B cell (primary cell): ENCODE results near the gene ERGIC1. TPM values are rescaled to one million over a fixed set of nuclear protein-coding genes. Genes with fewer than 3 reads are reported as not detected.
"Not testable (repeated sequence)": the region's sequence is repeated elsewhere in the genome, so short reads cannot be mapped to it uniquely, and the experiment has no call there.

Source experiments
- ATAC-seq: fragments of 200-7000 bp; cut with Tn5 transposase; one replicate; pipeline ENCODE4 v1.10.0; 2021; ENCODE audit warnings: low read depth, mild to moderate bottlenecking, moderate number of reproducible peaks, moderate library complexity
- CTCF ChIA-PET: fragments of 350-600 bp; sonication (Branson Sonifier 250); formaldehyde crosslinking; loops from one replicate; lab custom pipeline; 2021; ENCODE audit warnings: antibody characterized with exemption, inconsistent platforms; lab: Charles Lee
- POLR2A ChIA-PET: fragments of 350-600 bp; sonication (Branson Sonifier 250); formaldehyde crosslinking; loops from one replicate; lab custom pipeline; 2021; ENCODE audit warnings: antibody characterized with exemption; lab: Charles Lee
- DNase-seq: peaks from one replicate; pipeline ENCODE4 v3.0.0; 2013
- H2AFZ ChIP-seq: 2 replicates; pipeline ENCODE4 v1.6.1; 2012; ENCODE audit warnings: mild to moderate bottlenecking, low read depth, low read length; ENCODE audit not compliant: insufficient read depth, poor library complexity, severe bottlenecking
- H3K27ac ChIP-seq, 2 donors: 1 replicate in 1 of 2; 2 replicates in 1 of 2; pipeline ENCODE4 v1.5.1; 2012 to 2013; ENCODE audit warnings: low read length in 2 of 2, mild to moderate bottlenecking in 2 of 2, moderate library complexity in 1 of 2
- H3K27me3 ChIP-seq, 4 experiments: fragments of 200-600 bp in 1 of 4; sonication (generic) in 1 of 4; replicated peaks in 1 of 4; 1 replicate in 2 of 4; 2 replicates in 2 of 4; pipeline versions ENCODE4 v1.6.1 to v1.7.0; 2013 to 2016; ENCODE audit warnings: low read length in 3 of 4, mild to moderate bottlenecking in 2 of 4, mixed read lengths in 1 of 4, moderate library complexity in 1 of 4; ENCODE audit not compliant: insufficient read depth in 4 of 4, control insufficient read depth in 3 of 4; ENCODE audit errors: control extremely low read depth in 1 of 4
- H3K36me3 ChIP-seq, 2 experiments: replicated peaks in 1 of 2; 1 replicate in 1 of 2; 2 replicates in 1 of 2; pipeline versions ENCODE4 v1.6.1 to v1.7.1; 2013; ENCODE audit warnings: low read length in 1 of 2; ENCODE audit not compliant: insufficient read depth in 2 of 2, control insufficient read depth in 1 of 2; ENCODE audit errors: control extremely low read depth in 1 of 2, extremely low read depth in 1 of 2
- H3K4me1 ChIP-seq, 2 donors: fragments of 200-600 bp in 1 of 2; sonication (generic) in 1 of 2; 1 replicate in 1 of 2; 2 replicates in 1 of 2; pipeline versions ENCODE4 v1.5.1 to v1.6.1; 2013 to 2017; ENCODE audit warnings: low read length in 2 of 2; ENCODE audit not compliant: control insufficient read depth in 2 of 2, insufficient read depth in 2 of 2
- H3K4me2 ChIP-seq: replicated peaks from 2 replicates; pipeline ENCODE3; 2012; ENCODE audit warnings: mild to moderate bottlenecking, low read depth, low read length; ENCODE audit not compliant: poor library complexity, severe bottlenecking
- H3K4me3 ChIP-seq, 5 experiments: fragments of 200-600 bp in 1 of 5; sonication (generic) in 1 of 5; 1 replicate in 3 of 5; 2 replicates in 2 of 5; pipeline versions ENCODE4 v1.5.1 to v1.7.0; 2011 to 2016; ENCODE audit warnings: low read length in 4 of 5, mild to moderate bottlenecking in 4 of 5, low read depth in 2 of 5, control low read depth in 1 of 5, moderate library complexity in 1 of 5; ENCODE audit not compliant: insufficient read depth in 1 of 5; ENCODE audit errors: control extremely low read depth in 1 of 5, extremely low read depth in 1 of 5
- H3K79me2 ChIP-seq: fragments of 200-600 bp; sonication (generic); one replicate; pipeline ENCODE4 v1.6.0; 2016; ENCODE audit warnings: low read length; ENCODE audit not compliant: control insufficient read depth, insufficient read depth
- H3K9ac ChIP-seq: fragments of 200-600 bp; sonication (generic); 2 replicates; pipeline ENCODE4 v1.6.1; 2017; ENCODE audit warnings: mild to moderate bottlenecking, low read length, moderate library complexity
- H3K9me3 ChIP-seq, 3 donors: one replicate each; pipeline versions ENCODE4 v1.6.1 to v1.7.1; 2013; ENCODE audit warnings: low read length in 2 of 3; ENCODE audit not compliant: control insufficient read depth in 2 of 3, insufficient read depth in 1 of 3; ENCODE audit errors: control extremely low read depth in 1 of 3
- H4K20me1 ChIP-seq: 2 replicates; pipeline ENCODE4 v1.6.0; 2012; ENCODE audit warnings: mild to moderate bottlenecking, low read length; ENCODE audit not compliant: insufficient read depth, control insufficient read depth, poor library complexity, severe bottlenecking
- H3K27ac Mint-ChIP-seq: one replicate; pipeline ENCODE4 v1.8.0; 2021; ENCODE audit warnings: mixed read lengths
- H3K27me3 Mint-ChIP-seq: one replicate; pipeline ENCODE4 v1.8.0; 2021; ENCODE audit warnings: mixed read lengths
- H3K4me1 Mint-ChIP-seq: one replicate; pipeline ENCODE4 v1.8.0; 2021; ENCODE audit warnings: mixed read lengths
- H3K4me3 Mint-ChIP-seq: one replicate; pipeline ENCODE4 v1.8.0; 2021; ENCODE audit warnings: mixed read lengths
- H3K9me3 Mint-ChIP-seq: one replicate; pipeline ENCODE4 v1.8.0; 2022; ENCODE audit warnings: mixed read lengths; ENCODE audit not compliant: insufficient read depth
- EZH2 ChIP-seq: IDR thresholded peaks from 2 replicates; pipeline ENCODE4 v1.6.1; 2012; ENCODE audit warnings: borderline replicate concordance, low read depth, mild to moderate bottlenecking, moderate library complexity, low read length; ENCODE audit not compliant: insufficient read depth, poor library complexity, severe bottlenecking
- WGBS: methylation state at CpG from one replicate; pipeline ENCODE4 v1.1.5; 2013; ENCODE audit warnings: missing lambda C conversion rate; ENCODE audit not compliant: insufficient coverage; 5-methylcytosine and 5-hydroxymethylcytosine counted together
- intact Hi-C: fragments of 100-400 bp; cut with micrococcal nuclease; formaldehyde crosslinking; loops from one replicate; pipeline ENCODE4 v1.10.0; 2022
- polyA plus RNA-seq: library from polyadenylated mRNA; depleted of rRNA; stranded (reverse); fragments of >200 nt; gene quantifications from 2 replicates; pipeline ENCODE4 v1.2.3, GENCODE V29; 2012
- total RNA-seq, 2 donors: library from RNA; stranded (reverse); fragments of 120-200 nt in 1 of 2; gene quantifications; 1 replicate in 1 of 2; 2 replicates in 1 of 2; pipeline versions ENCODE4 v1.2.3 to v1.2.4, GENCODE V29; 2013 to 2022
- TF ChIP-seq, protein P1 (sequence below): fragments of 200-600 bp; IDR thresholded peaks from one replicate; pipeline ENCODE4 v1.8.0; 2022; ENCODE audit warnings: antibody characterized with exemption, mild to moderate bottlenecking

Gene ERGIC1
- total and polyA plus RNA-seq, 2 donors (not counting 1 experiment from before 2014, with no cell fraction given), result 86.3 to 140 TPM

DNA sequence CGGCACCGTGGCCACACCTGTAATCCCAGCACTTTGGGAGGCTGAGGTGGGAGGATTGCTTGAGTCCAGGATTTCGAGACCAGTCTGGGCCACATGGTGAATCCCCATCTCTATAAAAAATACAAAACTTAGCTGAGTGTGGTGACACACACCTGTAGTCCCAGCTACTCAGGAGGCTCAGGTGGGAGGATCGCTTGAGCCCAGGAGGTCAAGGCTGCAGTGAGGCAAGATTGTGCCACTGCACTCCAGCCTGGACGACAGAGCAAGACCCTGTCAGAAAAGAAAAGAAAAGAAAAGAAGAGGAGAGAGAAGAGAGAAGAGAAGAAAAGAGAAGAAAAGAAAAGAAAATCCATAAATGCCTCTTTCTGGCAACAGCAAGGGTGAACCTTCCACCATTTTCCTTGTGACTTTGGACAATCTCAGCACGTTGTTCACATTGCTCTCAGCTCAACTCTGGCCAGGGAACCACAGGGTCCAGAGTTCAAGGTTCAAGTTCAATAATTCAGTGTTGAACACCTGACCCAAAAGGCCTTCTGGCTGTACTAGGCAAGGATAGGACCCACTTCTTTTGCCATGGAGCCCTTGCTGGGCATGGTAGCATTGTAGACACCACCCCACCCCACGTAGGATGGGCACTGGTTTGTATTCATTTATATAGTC is 48.5 kb upstream of the ERGIC1 start:
- no peak for DNase-seq
- H3K4me3 Mint-ChIP-seq, result no peak overlapping the region
- POLR2A ChIA-PET, result no interaction called here
- H3K79me2 ChIP-seq, result no peaks in the 10 kb centered on the region
- no peak for TF ChIP-seq EZH2
- TF ChIP-seq, protein P1, sequence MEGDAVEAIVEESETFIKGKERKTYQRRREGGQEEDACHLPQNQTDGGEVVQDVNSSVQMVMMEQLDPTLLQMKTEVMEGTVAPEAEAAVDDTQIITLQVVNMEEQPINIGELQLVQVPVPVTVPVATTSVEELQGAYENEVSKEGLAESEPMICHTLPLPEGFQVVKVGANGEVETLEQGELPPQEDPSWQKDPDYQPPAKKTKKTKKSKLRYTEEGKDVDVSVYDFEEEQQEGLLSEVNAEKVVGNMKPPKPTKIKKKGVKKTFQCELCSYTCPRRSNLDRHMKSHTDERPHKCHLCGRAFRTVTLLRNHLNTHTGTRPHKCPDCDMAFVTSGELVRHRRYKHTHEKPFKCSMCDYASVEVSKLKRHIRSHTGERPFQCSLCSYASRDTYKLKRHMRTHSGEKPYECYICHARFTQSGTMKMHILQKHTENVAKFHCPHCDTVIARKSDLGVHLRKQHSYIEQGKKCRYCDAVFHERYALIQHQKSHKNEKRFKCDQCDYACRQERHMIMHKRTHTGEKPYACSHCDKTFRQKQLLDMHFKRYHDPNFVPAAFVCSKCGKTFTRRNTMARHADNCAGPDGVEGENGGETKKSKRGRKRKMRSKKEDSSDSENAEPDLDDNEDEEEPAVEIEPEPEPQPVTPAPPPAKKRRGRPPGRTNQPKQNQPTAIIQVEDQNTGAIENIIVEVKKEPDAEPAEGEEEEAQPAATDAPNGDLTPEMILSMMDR, result no peak
- H3K4me3 ChIP-seq, result no peak overlapping the region
- no peaks in the 10 kb centered on the region for H3K9me3 Mint-ChIP-seq
- H3K27me3 ChIP-seq, result no peaks in the 10 kb centered on the region
- H3K27ac Mint-ChIP-seq, result no peak overlapping the region
- H3K4me1 ChIP-seq, result peaks cover 0 to 4% of the 10 kb centered on the region in 2 donors
- no peak overlapping the region for H2AFZ ChIP-seq
- H4K20me1 ChIP-seq, result no peaks in the 10 kb centered on the region
- intact Hi-C loops, result no loop called here
- no peak for ATAC-seq
- H3K9me3 ChIP-seq, result no peaks in the 10 kb centered on the region
- no peak overlapping the region for H3K27ac ChIP-seq
- H3K4me2 ChIP-seq, result no peak overlapping the region
- H3K27me3 Mint-ChIP-seq, result no peaks in the 10 kb centered on the region
- H3K36me3 ChIP-seq, result no peaks in the 10 kb centered on the region
- CTCF ChIA-PET, result interaction anchor here (1.0 kb wide), 1 partner anchor 8 kb away, joined by 3 read pairs; no protein-coding TSS in a partner anchor
- H3K4me1 Mint-ChIP-seq, result peaks cover 3% of the 10 kb centered on the region
- WGBS, result 96% methylated on average over 3 of the region's 7 CpGs
- no peak overlapping the region for H3K9ac ChIP-seq

DNA sequence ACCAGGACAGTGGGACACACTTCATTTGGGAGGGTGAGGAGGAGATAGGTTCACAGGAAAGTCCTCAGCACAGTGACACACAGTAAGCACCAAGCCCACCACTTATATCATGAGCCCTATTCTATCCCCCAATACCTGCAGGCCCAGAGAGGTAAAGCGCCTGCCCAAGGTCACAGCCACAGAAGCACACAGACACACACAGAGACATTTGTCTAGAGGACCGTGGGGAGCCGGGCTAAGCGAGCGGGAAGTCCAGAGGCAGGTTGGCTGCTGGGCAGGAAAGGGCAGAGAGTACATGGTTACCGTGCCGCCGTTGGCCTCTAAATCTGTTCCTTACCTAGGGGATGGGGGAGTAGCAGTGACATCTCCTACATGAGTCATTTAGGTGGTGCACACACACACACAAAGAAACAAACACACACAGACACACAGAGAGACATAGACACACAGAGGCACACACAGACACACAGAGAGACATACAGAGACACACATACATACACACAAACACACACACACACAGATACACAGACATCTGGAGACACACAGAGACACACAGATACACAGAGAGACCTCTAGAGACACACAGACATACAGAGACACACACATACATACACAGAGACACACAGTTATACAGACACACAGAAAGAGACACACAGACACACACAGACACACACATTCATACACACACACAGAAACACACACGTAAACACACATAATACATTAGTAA is 47.2 kb upstream of the ERGIC1 start:
- Histone ChIP-seq H3K4me1 (peaks cover 0 to 4% of the 10 kb centered on the region in 2 donors), H3K27me3 (no peaks in the 10 kb centered on the region), H4K20me1 (no peaks in the 10 kb centered on the region), H3K9me3 (no peaks in the 10 kb centered on the region), H3K27ac (no peak overlapping the region), H3K9ac (no peak overlapping the region), H2AFZ (no peak overlapping the region), H3K79me2 (no peaks in the 10 kb centered on the region), H3K4me3 (no peak overlapping the region), H3K4me2 (no peak overlapping the region), H3K36me3 (no peaks in the 10 kb centered on the region)
- H3K4me3 Mint-ChIP-seq, result no peak overlapping the region
- intact Hi-C loops, result no loop called here
- no peak overlapping the region for H3K27ac Mint-ChIP-seq
- TF ChIP-seq EZH2, result no peak
- TF ChIP-seq, protein P1, result no peak
- H3K27me3 Mint-ChIP-seq, result no peaks in the 10 kb centered on the region
- H3K9me3 Mint-ChIP-seq, result no peaks in the 10 kb centered on the region
- 100% methylated on average over 5 of the region's 9 CpGs for WGBS
- ChIA-PET POLR2A (no interaction called here), CTCF (no interaction called here)
- ATAC-seq (no peak), DNase-seq (no peak)
- peaks cover 3% of the 10 kb centered on the region for H3K4me1 Mint-ChIP-seq

DNA sequence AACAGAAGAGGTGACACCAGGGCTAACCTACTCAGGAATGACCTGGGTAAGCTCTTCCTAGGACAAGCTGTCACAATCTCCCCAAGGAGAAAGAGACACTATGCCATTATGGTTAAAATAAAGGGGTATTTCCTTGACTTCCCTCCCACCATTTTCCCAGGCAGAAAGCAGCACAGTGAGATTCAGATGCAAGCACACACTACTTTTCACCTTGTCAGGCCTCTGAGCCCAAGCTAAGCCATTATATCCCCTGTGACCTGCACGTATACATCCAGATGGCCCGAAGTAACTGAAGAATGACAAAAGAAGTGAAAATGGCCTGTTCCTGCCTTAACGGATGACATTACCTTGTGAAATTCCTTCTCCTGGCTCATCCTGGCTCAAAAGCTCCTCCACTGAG is 46.5 kb upstream of the ERGIC1 start:
- H3K4me1 ChIP-seq, H3K36me3 ChIP-seq, H3K27me3 ChIP-seq, H3K4me3 Mint-ChIP-seq, DNase-seq, H3K9ac ChIP-seq, H3K9me3 Mint-ChIP-seq, POLR2A ChIA-PET, H3K27ac ChIP-seq, ATAC-seq, CTCF ChIA-PET, H3K4me2 ChIP-seq, H3K4me1 Mint-ChIP-seq, H3K4me3 ChIP-seq, H3K79me2 ChIP-seq, intact Hi-C loops, H3K9me3 ChIP-seq, H4K20me1 ChIP-seq, H3K27ac Mint-ChIP-seq, H2AFZ ChIP-seq, H3K27me3 Mint-ChIP-seq: not testable (repeated sequence)
- 80% methylated on average over 3 of the region's 3 CpGs for WGBS
